ENCODE measurements around the gene CAPN1. TPM values are rescaled to one million over a fixed set of nuclear protein-coding genes. Genes with fewer than 3 reads are reported as not detected.

CAPN1 gene
- polyA plus RNA-seq, 1 of the 3 experiments (the other 2 are of a cell fraction) = 92.2 TPM

DNA sequence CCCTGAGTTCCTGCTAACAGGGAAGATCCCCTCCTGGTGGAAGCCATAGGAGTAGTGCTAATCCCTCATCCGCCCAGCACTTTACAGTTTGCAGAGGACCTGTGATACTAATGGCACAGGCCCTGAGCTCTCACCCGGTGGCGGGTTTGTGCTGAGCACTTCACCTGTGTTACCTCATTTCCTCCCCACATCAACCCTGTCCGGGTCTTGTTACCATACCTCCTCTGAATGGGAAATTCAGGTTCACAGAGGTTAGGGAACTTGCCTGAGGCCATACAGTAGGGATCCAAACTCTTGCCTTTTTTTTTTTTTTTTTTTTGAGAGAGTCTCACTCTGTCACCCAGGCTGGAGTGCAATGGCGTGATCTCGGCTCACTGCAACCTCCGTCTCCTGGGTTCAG lies 25.2 kb downstream of the CAPN1 start:
- no peak overlapping the region for H3K9ac ChIP-seq
- CTCF ChIA-PET = interaction anchor here (2.0 to 4.0 kb wide), 3 partner anchors 45 to 123 kb away, joined by 11 to 21 read pairs (median 15); partner anchors contain the start of gene CDC42EP2
- DNase-seq = no peak
- peaks cover 17 to 46% of the 10 kb centered on the region in 2 experiments for H3K36me3 ChIP-seq (replicated peaks in 1 of 2; ENCODE audit: control insufficient read depth in 1 of 2, insufficient read depth in 2 of 2, low read length in 1 of 2)
- H3K27me3 ChIP-seq (ENCODE audit: insufficient read depth) = no peaks in the 10 kb centered on the region
- H4K20me1 ChIP-seq (ENCODE audit: insufficient read depth) = no peaks in the 10 kb centered on the region
- no peak overlapping the region for H2AFZ ChIP-seq (ENCODE audit: low read depth)
- H3F3A ChIP-seq (replicated peaks; ENCODE audit: insufficient read depth) = no peaks in the 10 kb centered on the region
- 95% methylated on average over 5 of the region's 7 CpGs for WGBS (ENCODE audit: low lambda C conversion rate)
- no peaks in the 10 kb centered on the region for H3K79me2 ChIP-seq (ENCODE audit: insufficient read depth)
- H3K4me2 ChIP-seq = no peak overlapping the region
- no peak overlapping the region for H3K27ac ChIP-seq (ENCODE audit: low read depth in 2 of 2, low read length in 1 of 2)
- H3K4me1 ChIP-seq (ENCODE audit: control insufficient read depth in 1 of 2, insufficient read depth in 2 of 2, low read depth in 1 of 2, low read length in 1 of 2) = no peaks in the 10 kb centered on the region
- no peak overlapping the region for H3K4me3 ChIP-seq (ENCODE audit: low read depth in 2 of 2, low read length in 1 of 2)
- POLR2A ChIA-PET = interaction anchor here (0.9 kb wide), 1 partner anchor 16 kb away, joined by 3 read pairs; no protein-coding TSS in a partner anchor
- TF ChIP-seq JUND (IDR thresholded peaks at IDR 0.05) = no peak
- TF ChIP-seq, protein P1, sequence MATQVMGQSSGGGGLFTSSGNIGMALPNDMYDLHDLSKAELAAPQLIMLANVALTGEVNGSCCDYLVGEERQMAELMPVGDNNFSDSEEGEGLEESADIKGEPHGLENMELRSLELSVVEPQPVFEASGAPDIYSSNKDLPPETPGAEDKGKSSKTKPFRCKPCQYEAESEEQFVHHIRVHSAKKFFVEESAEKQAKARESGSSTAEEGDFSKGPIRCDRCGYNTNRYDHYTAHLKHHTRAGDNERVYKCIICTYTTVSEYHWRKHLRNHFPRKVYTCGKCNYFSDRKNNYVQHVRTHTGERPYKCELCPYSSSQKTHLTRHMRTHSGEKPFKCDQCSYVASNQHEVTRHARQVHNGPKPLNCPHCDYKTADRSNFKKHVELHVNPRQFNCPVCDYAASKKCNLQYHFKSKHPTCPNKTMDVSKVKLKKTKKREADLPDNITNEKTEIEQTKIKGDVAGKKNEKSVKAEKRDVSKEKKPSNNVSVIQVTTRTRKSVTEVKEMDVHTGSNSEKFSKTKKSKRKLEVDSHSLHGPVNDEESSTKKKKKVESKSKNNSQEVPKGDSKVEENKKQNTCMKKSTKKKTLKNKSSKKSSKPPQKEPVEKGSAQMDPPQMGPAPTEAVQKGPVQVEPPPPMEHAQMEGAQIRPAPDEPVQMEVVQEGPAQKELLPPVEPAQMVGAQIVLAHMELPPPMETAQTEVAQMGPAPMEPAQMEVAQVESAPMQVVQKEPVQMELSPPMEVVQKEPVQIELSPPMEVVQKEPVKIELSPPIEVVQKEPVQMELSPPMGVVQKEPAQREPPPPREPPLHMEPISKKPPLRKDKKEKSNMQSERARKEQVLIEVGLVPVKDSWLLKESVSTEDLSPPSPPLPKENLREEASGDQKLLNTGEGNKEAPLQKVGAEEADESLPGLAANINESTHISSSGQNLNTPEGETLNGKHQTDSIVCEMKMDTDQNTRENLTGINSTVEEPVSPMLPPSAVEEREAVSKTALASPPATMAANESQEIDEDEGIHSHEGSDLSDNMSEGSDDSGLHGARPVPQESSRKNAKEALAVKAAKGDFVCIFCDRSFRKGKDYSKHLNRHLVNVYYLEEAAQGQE (IDR thresholded peaks at IDR 0.05; ENCODE audit: low read depth, low read length) = no peak
- TF ChIP-seq NRF1 (IDR thresholded peaks at IDR 0.05; ENCODE audit: low read depth, low read length) = no peak
- no peak for TF ChIP-seq CHD2 (IDR thresholded peaks at IDR 0.05; ENCODE audit: low read length, partially characterized antibody)
- no peak for TF ChIP-seq POLR2AphosphoS5 (IDR thresholded peaks at IDR 0.05; ENCODE audit: low read depth, low read length)
- no peak for TF ChIP-seq SIN3A (IDR thresholded peaks at IDR 0.05; ENCODE audit: borderline replicate concordance, low read depth, low read length)
- no peak for TF ChIP-seq TCF12 (IDR thresholded peaks at IDR 0.05)
- H3K9me3 ChIP-seq = no peaks in the 10 kb centered on the region
- no peaks in the 10 kb centered on the region for H3K9me2 ChIP-seq

GRCh38 chr11:65207918-65208784 lies 26.4 kb downstream of the CAPN1 start:
- no peaks in the 10 kb centered on the region for H3K27me3 ChIP-seq (ENCODE audit: insufficient read depth)
- no peaks in the 10 kb centered on the region for H3K79me2 ChIP-seq (ENCODE audit: insufficient read depth)
- H3K4me1 ChIP-seq (ENCODE audit: control insufficient read depth in 1 of 2, insufficient read depth in 2 of 2, low read depth in 1 of 2, low read length in 1 of 2) = no peaks in the 10 kb centered on the region
- no peak overlapping the region for H3K4me3 ChIP-seq (ENCODE audit: low read depth in 2 of 2, low read length in 1 of 2)
- ChIA-PET CTCF (interaction anchor here (1.0 to 1.7 kb wide), 3 partner anchors 11 to 107 kb away, joined by 3 to 5 read pairs (median 4); partner anchors contain the start of gene CDC42EP2), POLR2A (interaction anchor here (0.9 to 1.1 kb wide), 2 partner anchors 8 to 15 kb away, joined by 3 read pairs; no protein-coding TSS in a partner anchor)
- no peak overlapping the region for H3K4me2 ChIP-seq
- no peak overlapping the region for H2AFZ ChIP-seq (ENCODE audit: low read depth)
- H3K9me2 ChIP-seq = no peaks in the 10 kb centered on the region
- no peaks in the 10 kb centered on the region for H4K20me1 ChIP-seq (ENCODE audit: insufficient read depth)
- TF ChIP-seq, protein P2, sequence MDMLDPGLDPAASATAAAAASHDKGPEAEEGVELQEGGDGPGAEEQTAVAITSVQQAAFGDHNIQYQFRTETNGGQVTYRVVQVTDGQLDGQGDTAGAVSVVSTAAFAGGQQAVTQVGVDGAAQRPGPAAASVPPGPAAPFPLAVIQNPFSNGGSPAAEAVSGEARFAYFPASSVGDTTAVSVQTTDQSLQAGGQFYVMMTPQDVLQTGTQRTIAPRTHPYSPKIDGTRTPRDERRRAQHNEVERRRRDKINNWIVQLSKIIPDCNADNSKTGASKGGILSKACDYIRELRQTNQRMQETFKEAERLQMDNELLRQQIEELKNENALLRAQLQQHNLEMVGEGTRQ (IDR thresholded peaks at IDR 0.05; ENCODE audit: borderline replicate concordance, low read depth, low read length) = no peak
- TF ChIP-seq SIN3A (IDR thresholded peaks at IDR 0.05; ENCODE audit: borderline replicate concordance, low read depth, low read length) = no peak
- no peak for TF ChIP-seq RCOR1 (IDR thresholded peaks at IDR 0.05; ENCODE audit: low read length)
- no peak for TF ChIP-seq NFIC (IDR thresholded peaks at IDR 0.05; ENCODE audit: borderline replicate concordance)
- no peak for TF ChIP-seq GABPA (IDR thresholded peaks at IDR 0.05; ENCODE audit: low read depth)
- no peak for TF ChIP-seq USF1 (IDR thresholded peaks at IDR 0.05; ENCODE audit: borderline replicate concordance, low read depth)
- no peak for TF ChIP-seq MXI1 (IDR thresholded peaks at IDR 0.05; ENCODE audit: low read depth, low read length)
- no peak for TF ChIP-seq FOSL2 (IDR thresholded peaks at IDR 0.05; ENCODE audit: borderline replicate concordance, low read depth)
- DNase-seq = no peak
- H3K27ac ChIP-seq (ENCODE audit: low read depth in 2 of 2, low read length in 1 of 2) = no peak overlapping the region
- WGBS (ENCODE audit: low lambda C conversion rate) = 98% methylated on average over 15 of the region's 16 CpGs
- peaks cover 17 to 46% of the 10 kb centered on the region in 2 experiments for H3K36me3 ChIP-seq (replicated peaks in 1 of 2; ENCODE audit: control insufficient read depth in 1 of 2, insufficient read depth in 2 of 2, low read length in 1 of 2)
- no peaks in the 10 kb centered on the region for H3K9me3 ChIP-seq
- H3K9ac ChIP-seq = no peak overlapping the region
- no peaks in the 10 kb centered on the region for H3F3A ChIP-seq (replicated peaks; ENCODE audit: insufficient read depth)
